Globus pallidus (tissue), 1 donor: ENCODE data around the gene LPIN1.

Experiments
- DNase-seq: peaks from one replicate; pipeline ENCODE4 v3.0.0-alpha.2; 2015; ENCODE audit warnings: low spot score

Gene LPIN1

GRCh38 chr2:11762031-11762430, 15.6 kb downstream of the LPIN1 start:
- DNase-seq: no peak

GRCh38 chr2:11762799-11763461, 16.5 kb downstream of the LPIN1 start:
- DNase-seq: no peak

GRCh38 chr2:11764359-11764758, 17.9 kb downstream of the LPIN1 start:
- no peak for DNase-seq

- no peak for DNase-seq
Observed at GRCh38 chr2:11764920-11765319, 18.5 kb downstream of the LPIN1 start.

- DNase-seq: no peak
Observed at GRCh38 chr2:11765501-11765900, 19.1 kb downstream of the LPIN1 start.

GRCh38 chr2:11766016-11766415, 19.6 kb downstream of the LPIN1 start:
- no peak for DNase-seq

GRCh38 chr2:11767779-11768178, 21.3 kb downstream of the LPIN1 start:
- DNase-seq: no peak

GRCh38 chr2:11768946-11769345, 22.5 kb downstream of the LPIN1 start:
- no peak for DNase-seq

- DNase-seq: no peak
Observed at GRCh38 chr2:11769516-11769915, 23.1 kb downstream of the LPIN1 start.

- no peak for DNase-seq
Observed at GRCh38 chr2:11770531-11771188, 24.2 kb downstream of the LPIN1 start.

GRCh38 chr2:11771971-11772615, 25.7 kb downstream of the LPIN1 start:
- no peak for DNase-seq

GRCh38 chr2:11773111-11773510, 26.7 kb downstream of the LPIN1 start:
- no peak for DNase-seq

- DNase-seq: no peak
Observed at GRCh38 chr2:11773747-11774525, 27.5 kb downstream of the LPIN1 start.

GRCh38 chr2:11774600-11774999, 28.2 kb downstream of the LPIN1 start:
- DNase-seq: no peak

- no peak for DNase-seq
Observed at GRCh38 chr2:11775384-11775783, 29.0 kb downstream of the LPIN1 start.

GRCh38 chr2:11777066-11777782, 30.8 kb downstream of the LPIN1 start:
- DNase-seq: no peak

GRCh38 chr2:11777886-11778415, 31.5 kb downstream of the LPIN1 start:
- DNase-seq: no peak

- no peak for DNase-seq
Observed at GRCh38 chr2:11778416-11778815, 32.0 kb downstream of the LPIN1 start.

- peak; percentile 70 for DNase-seq
Observed at GRCh38 chr2:11778923-11779757, 32.7 kb downstream of the LPIN1 start.

GRCh38 chr2:11781602-11782001, 35.2 kb downstream of the LPIN1 start:
- DNase-seq: no peak

- no peak for DNase-seq
Observed at GRCh38 chr2:11784280-11784679, 37.8 kb downstream of the LPIN1 start.
